ENCODE results near the gene KLC1.

Gene KLC1

GRCh38 chr14:103705504-103706284, 76.7 kb downstream of the KLC1 start:
- no peak for DNase-seq

DNA sequence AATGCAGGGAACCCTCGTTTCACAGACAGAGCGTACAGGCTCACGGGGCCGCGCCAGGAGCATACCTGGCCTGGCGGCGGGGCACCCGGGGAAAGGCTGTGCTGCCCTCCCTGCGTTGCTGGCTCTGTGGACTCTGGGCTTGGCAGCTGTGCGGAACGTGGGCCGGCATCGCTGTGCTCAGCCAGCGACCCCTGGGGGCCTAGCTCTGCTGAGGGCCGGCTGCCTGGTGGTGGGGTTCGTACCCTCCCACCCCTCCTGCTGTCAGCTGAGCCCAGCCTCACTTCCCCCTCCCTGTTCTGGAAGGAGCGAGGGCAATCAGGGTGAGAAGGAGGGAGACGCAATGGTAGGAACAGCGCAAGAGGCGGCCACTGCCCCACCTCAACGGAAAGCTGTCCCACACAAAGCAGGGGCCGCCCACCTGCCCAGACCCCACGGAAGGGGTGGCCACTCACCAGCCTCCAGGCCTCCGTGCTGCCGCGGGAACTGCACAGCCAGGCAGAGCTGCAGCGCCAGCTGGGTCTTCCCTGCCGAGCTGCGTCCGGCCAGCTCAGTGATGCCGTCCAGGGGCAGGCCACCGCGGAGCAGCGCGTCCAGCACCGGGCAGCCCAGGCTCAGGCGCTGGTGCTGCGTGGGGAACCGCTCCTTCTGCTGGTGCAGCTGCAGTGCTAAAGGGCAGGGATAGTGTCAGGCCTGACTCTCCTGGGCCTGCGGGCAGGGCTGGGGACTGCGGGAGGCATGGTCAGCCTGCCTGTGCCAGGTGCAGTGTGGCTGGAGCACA, 77.7 kb downstream of the KLC1 start:
- DNase-seq, result no peak

GRCh38 chr14:103707329-103708263, 78.6 kb downstream of the KLC1 start:
- DNase-seq, result no peak

- DNase-seq, result no peak
Observed at GRCh38 chr14:103708750-103709187, 79.8 kb downstream of the KLC1 start.

- DNase-seq, result no peak
Observed at GRCh38 chr14:103709814-103710213, 80.8 kb downstream of the KLC1 start.

GRCh38 chr14:103710771-103711377, 81.9 kb downstream of the KLC1 start:
- DNase-seq, result no peak

GRCh38 chr14:103711516-103712431, 82.8 kb downstream of the KLC1 start:
- no peak for DNase-seq

DNA sequence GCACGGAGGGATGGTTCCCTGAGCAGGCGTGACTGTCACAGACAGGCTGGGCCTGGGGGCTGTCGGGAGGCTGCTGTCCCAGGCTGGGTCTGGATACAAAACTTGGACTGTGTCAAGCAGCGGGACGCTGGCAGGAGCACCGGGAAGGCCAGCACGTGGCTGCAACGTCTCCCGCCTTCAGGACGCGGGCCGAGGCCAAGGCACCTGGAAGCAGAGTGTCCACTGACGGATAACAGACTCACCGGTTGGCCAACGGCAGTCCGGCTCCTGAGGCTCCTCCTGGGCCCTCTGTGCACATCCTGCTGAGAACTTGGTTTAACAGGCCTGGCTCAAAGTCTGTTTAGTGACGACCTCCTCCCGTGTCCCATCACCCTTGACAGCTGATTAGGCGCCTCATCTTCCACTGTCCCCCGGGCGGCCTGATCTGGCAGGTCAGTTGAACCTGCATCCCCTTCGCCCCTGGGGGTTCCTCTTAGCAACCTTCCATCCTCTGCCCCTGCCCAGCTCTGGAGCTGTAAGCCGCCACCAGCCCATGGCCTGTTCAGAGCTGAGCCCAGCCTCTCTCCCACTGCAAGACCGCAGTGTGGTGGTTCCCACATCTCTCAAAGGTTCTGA, 83.7 kb downstream of the KLC1 start:
- no peak for DNase-seq

- no peak for DNase-seq
Observed at GRCh38 chr14:103713304-103714062, 84.5 kb downstream of the KLC1 start.

DNA sequence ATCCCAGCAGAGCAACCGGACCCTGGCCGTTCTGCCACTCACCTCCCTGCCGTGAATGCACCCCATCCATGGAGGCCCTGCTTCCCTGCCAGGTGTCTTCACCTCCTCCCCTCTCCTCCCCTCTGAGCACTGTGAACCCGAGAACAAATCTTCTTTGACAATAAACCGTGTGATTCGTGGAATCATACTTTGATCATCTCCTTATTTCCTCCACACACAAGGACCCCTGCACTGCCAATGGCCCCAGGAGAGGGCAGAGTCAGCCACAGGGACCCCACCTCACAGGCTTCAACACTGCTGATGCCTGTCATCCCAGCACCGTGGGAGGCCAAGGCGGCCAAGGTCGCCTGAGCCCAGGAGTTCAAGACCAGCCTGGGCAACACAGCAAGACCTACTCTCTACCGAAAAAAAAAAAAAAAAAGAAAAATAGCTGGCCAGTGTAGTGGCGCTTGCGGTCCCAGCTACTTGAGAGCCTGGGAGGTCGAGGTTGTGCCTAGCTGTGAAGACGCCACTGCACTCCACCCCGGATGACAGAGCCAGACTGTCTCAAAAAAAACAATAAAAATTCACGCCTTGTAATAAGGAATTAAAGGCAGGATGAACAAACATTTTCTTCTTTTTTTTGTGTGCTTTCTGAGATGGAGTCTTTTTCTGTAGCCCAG, 85.2 kb downstream of the KLC1 start:
- no peak for DNase-seq

GRCh38 chr14:103715052-103716000, 86.3 kb downstream of the KLC1 start, which contains the start of the genes XRCC3 and ZFYVE21:
Gene XRCC3, minus strand, starts transcription at chr14:103715451. Its CDS starts 4,364 bp downstream, at chr14:103711087.
Gene ZFYVE21, plus strand, starts transcription at chr14:103715810. Its CDS starts 32 bp downstream, at chr14:103715842.
- peak; percentile 98 to 99 for DNase-seq

DNA sequence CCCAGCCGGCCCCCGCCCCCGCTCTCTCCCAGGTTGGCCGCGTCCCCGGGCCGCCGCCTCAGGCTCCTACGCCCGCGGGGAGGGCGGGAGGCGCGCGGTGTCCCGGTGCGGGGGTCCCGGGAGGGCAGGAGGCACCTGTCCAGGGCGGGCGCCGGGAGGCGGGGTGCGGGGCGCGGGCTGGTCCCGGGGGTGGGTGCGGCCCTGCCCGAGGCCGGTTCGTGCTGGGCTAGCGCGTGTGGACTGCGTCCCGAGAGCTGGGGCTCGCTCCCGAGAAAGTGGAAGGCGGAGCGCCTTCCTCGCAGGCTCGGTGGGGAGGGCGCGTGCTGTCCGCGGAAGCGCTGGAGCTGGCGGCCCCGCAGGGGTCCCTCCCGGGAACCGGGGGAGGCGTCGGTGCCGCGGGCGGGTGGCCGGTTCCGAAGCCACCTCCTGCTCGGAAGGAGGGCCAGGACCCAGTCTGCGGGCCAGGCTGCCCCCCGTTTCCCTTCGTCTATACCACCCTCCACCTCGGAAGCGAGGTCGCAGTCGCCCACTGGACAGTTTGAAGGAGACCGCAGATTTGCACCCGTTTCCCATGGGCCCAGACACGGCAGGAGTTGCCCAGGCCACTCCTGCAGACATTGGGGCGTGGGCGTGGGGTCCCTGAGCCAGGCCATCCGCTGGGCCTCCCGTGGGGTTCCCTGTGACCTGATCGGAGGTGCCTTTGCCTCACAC, 87.2 kb downstream of the KLC1 start:
- no peak for DNase-seq

DNA sequence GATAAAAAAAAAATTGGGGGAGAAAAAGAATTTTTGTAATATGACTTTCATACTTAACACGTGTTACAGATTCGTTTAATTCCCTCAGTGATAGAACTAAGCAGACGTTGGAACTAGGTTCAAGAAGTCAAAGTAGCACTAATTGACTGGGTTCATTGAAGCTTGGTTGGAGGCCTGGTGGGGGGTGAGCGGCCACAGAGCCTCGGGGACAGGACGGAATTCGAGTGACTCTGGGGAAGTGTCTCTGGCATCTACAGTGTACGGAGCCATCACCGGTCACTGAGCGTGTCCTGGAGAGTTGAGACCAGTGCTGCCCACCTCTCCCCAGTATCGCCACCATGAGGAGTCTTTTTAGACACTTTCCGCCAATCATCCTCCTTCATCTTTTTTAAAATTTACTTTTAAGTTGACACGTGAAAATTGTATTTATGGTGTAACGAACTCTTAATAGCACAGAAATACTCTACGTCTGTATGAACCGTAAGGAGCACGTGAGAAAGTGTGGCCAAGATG, 87.9 kb downstream of the KLC1 start:
- DNase-seq, result no peak

DNA sequence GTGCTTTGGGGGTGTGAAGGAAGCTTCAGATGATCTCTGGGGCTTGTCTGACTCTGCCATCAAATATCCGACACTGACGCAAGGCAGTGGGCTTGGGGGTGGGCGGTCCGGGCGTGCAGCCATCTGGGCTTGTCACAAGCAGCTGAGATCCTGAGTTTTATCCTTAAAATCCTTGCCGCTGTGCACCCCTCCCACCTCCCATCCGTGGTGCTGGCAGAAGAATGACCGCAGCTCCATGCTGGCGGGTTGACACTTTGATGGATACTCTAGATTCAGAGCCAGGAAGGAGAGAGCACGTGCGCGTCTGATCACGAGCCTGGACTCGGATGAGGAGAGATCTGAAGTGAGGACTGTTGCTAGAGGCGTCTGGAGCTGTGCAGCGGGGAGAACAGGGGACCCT, 89.6 kb downstream of the KLC1 start:
- no peak for DNase-seq

GRCh38 chr14:103719751-103720150, 90.7 kb downstream of the KLC1 start:
- DNase-seq, result no peak

- peak; percentile 26 to 34 for DNase-seq
Observed at GRCh38 chr14:103721334-103722120, 92.5 kb downstream of the KLC1 start.

- DNase-seq, result no peak
Observed at GRCh38 chr14:103723748-103724081, 94.7 kb downstream of the KLC1 start.

All from stimulated activated CD4-positive, alpha-beta T cell treated with anti-CD3 and anti-CD28 coated beads, Interleukin-2, amount 100 ng/mL, for 48 hours (primary cell).